GM18867 (cell line): ENCODE data around the gene PDZRN3.

Source experiments
- ATAC-seq: cut with Tn5 transposase; IDR thresholded peaks from one replicate; pipeline ENCODE4 v1.9.1; 2021; ENCODE audit warnings: mild to moderate bottlenecking, moderate library complexity; ENCODE audit not compliant: unreplicated experiment

Gene PDZRN3

GRCh38 chr3:73498764-73499622 is 125.7 kb downstream of the PDZRN3 start:
- ATAC-seq, result peak; percentile 71

GRCh38 chr3:73497646-73498406 is 126.9 kb downstream of the PDZRN3 start:
- no peak for ATAC-seq

- no peak for ATAC-seq
Observed at GRCh38 chr3:73493543-73494308, 131.0 kb downstream of the PDZRN3 start.

- ATAC-seq, result no peak
Observed at GRCh38 chr3:73492186-73492585, 132.6 kb downstream of the PDZRN3 start.

- no peak for ATAC-seq
Observed at GRCh38 chr3:73491287-73491662, 133.5 kb downstream of the PDZRN3 start.

GRCh38 chr3:73490453-73491286 is 134.1 kb downstream of the PDZRN3 start:
- ATAC-seq, result no peak

GRCh38 chr3:73485877-73486330 is 138.8 kb downstream of the PDZRN3 start:
- no peak for ATAC-seq

- peak; percentile 80 for ATAC-seq
Observed at GRCh38 chr3:73484656-73485248, 140.0 kb downstream of the PDZRN3 start.

- no peak for ATAC-seq
Observed at GRCh38 chr3:73481888-73482287, 142.9 kb downstream of the PDZRN3 start.

- ATAC-seq, result no peak
Observed at GRCh38 chr3:73480187-73480672, 144.5 kb downstream of the PDZRN3 start.

GRCh38 chr3:73479325-73479724 is 145.4 kb downstream of the PDZRN3 start:
- ATAC-seq, result no peak

- ATAC-seq, result no peak
Observed at GRCh38 chr3:73478858-73479257, 145.9 kb downstream of the PDZRN3 start.

GRCh38 chr3:73475717-73476116 is 149.0 kb downstream of the PDZRN3 start:
- ATAC-seq, result no peak

GRCh38 chr3:73475175-73475574 is 149.6 kb downstream of the PDZRN3 start:
- ATAC-seq, result peak; percentile 56

GRCh38 chr3:73474619-73475018 is 150.1 kb downstream of the PDZRN3 start:
- no peak for ATAC-seq

- no peak for ATAC-seq
Observed at GRCh38 chr3:73473898-73474416, 150.8 kb downstream of the PDZRN3 start.

GRCh38 chr3:73473181-73473897 is 151.4 kb downstream of the PDZRN3 start:
- no peak for ATAC-seq

GRCh38 chr3:73471986-73472787 is 152.6 kb downstream of the PDZRN3 start:
- no peak for ATAC-seq
